Loucy (cell line): ENCODE data around the gene PIP5K1A.

Experiments
- H2AFZ ChIP-seq: fragments of 200-600 bp; sonication (generic); 2 replicates; pipeline ENCODE4 v1.6.0; 2016; ENCODE audit warnings: antibody characterized with exemption, mild to moderate bottlenecking, low read length, moderate library complexity
- H3F3A ChIP-seq: fragments of 200-600 bp; 2 replicates; pipeline ENCODE4 v1.6.0; 2016; ENCODE audit warnings: antibody characterized with exemption, low read depth, mild to moderate bottlenecking
- H3K27me3 ChIP-seq: fragments of 200-600 bp; sonication (generic); 2 replicates; pipeline ENCODE4 v1.6.1; 2014; ENCODE audit warnings: low read length, mild to moderate bottlenecking; ENCODE audit not compliant: insufficient read depth, poor library complexity, severe bottlenecking
- H3K36me3 ChIP-seq: fragments of 200-600 bp; sonication (generic); 2 replicates; pipeline ENCODE4 v1.6.1; 2016; ENCODE audit warnings: low read length; ENCODE audit not compliant: insufficient read depth
- H3K4me1 ChIP-seq: fragments of 200-600 bp; sonication (generic); 2 replicates; pipeline ENCODE4 v1.5.1; 2014; ENCODE audit warnings: low read length, mild to moderate bottlenecking; ENCODE audit not compliant: insufficient read depth, poor library complexity, severe bottlenecking
- H3K4me2 ChIP-seq: fragments of 200-600 bp; sonication (generic); 2 replicates; pipeline ENCODE4 v1.6.0; 2014; ENCODE audit warnings: antibody characterized with exemption, low read length, low read depth, mild to moderate bottlenecking; ENCODE audit not compliant: poor library complexity, severe bottlenecking
- H3K4me3 ChIP-seq: fragments of 200-600 bp; sonication (generic); 2 replicates; pipeline ENCODE4 v1.5.1; 2014; ENCODE audit warnings: low read length, mild to moderate bottlenecking, mixed read lengths; ENCODE audit not compliant: poor library complexity, severe bottlenecking
- H3K79me2 ChIP-seq: fragments of 200-600 bp; sonication (generic); 2 replicates; pipeline ENCODE4 v1.6.1; 2014; ENCODE audit warnings: low read length; ENCODE audit not compliant: insufficient read depth
- H3K9ac ChIP-seq: fragments of 200-600 bp; sonication (generic); 2 replicates; pipeline ENCODE4 v1.6.0; 2014; ENCODE audit warnings: mild to moderate bottlenecking, low read depth, low read length, moderate library complexity; ENCODE audit not compliant: poor library complexity, severe bottlenecking
- H3K9me2 ChIP-seq: fragments of 200-600 bp; sonication (generic); replicated peaks from 2 replicates; pipeline ENCODE4 v1.6.1; 2016; ENCODE audit warnings: low read depth, low read length, mixed read lengths
- H3K9me3 ChIP-seq: fragments of 200-600 bp; sonication (generic); 2 replicates; pipeline ENCODE4 v1.6.1; 2014; ENCODE audit warnings: mild to moderate bottlenecking, antibody characterized with exemption, low read length, low read depth; ENCODE audit not compliant: insufficient read depth
- H4K20me1 ChIP-seq: fragments of 200-600 bp; sonication (generic); 2 replicates; pipeline ENCODE4 v1.6.0; 2014; ENCODE audit warnings: antibody characterized with exemption, low read length, mild to moderate bottlenecking; ENCODE audit not compliant: insufficient read depth, poor library complexity, severe bottlenecking
- EZH2phosphoT487 ChIP-seq: fragments of 200-600 bp; IDR thresholded peaks from 2 replicates; pipeline ENCODE4 v1.6.1; 2018; ENCODE audit warnings: antibody characterized with exemption, mild to moderate bottlenecking, moderate library complexity, borderline replicate concordance
- TF ChIP-seq, protein P1 (sequence below): fragments of 200-600 bp; sonication (generic); conservative IDR thresholded peaks from 2 replicates; pipeline ENCODE4 v1.5.1; 2014; ENCODE audit warnings: mild to moderate bottlenecking, antibody characterized with exemption, low read length

PIP5K1A gene

DNA sequence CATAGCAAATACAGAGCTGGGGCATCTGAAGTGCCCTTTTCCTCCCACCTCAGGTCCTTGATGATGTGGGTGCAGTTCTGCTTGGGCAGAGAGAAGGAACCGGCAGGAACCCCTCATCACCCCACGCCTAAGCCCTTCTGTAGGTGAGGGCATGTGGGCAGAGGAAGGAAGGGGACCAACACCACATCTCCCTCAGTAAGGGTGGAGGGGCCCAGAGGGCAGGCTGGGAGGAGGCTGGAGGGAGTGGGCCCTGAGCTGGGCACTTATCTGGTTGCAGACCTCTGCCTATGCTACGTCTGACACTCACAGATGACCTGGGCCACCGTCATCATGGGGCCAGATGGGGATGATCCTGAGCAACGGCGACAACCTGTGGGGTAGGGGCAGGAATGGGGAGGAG lies 94.7 kb downstream of the PIP5K1A start:
- Histone ChIP-seq H3K9ac (no peak overlapping the region), H3K4me2 (no peak overlapping the region), H3K79me2 (0 out of 2 replicates have a peak, but pooled peaks cover 4% of the 10 kb centered on the region), H3F3A (no peaks in the 10 kb centered on the region), H3K36me3 (peaks cover 79% of the 10 kb centered on the region; the same call in 1 of the 2 replicates), H3K27me3 (no peaks in the 10 kb centered on the region), H3K9me3 (no peaks in the 10 kb centered on the region), H3K4me1 (no peaks in the 10 kb centered on the region), H2AFZ (no peak overlapping the region), H3K4me3 (no peak overlapping the region), H4K20me1 (peaks cover 2% of the 10 kb centered on the region), H3K9me2 (no peaks in the 10 kb centered on the region)
- no peak for TF ChIP-seq EZH2phosphoT487
- TF ChIP-seq, protein P1, sequence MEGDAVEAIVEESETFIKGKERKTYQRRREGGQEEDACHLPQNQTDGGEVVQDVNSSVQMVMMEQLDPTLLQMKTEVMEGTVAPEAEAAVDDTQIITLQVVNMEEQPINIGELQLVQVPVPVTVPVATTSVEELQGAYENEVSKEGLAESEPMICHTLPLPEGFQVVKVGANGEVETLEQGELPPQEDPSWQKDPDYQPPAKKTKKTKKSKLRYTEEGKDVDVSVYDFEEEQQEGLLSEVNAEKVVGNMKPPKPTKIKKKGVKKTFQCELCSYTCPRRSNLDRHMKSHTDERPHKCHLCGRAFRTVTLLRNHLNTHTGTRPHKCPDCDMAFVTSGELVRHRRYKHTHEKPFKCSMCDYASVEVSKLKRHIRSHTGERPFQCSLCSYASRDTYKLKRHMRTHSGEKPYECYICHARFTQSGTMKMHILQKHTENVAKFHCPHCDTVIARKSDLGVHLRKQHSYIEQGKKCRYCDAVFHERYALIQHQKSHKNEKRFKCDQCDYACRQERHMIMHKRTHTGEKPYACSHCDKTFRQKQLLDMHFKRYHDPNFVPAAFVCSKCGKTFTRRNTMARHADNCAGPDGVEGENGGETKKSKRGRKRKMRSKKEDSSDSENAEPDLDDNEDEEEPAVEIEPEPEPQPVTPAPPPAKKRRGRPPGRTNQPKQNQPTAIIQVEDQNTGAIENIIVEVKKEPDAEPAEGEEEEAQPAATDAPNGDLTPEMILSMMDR = no peak

DNA sequence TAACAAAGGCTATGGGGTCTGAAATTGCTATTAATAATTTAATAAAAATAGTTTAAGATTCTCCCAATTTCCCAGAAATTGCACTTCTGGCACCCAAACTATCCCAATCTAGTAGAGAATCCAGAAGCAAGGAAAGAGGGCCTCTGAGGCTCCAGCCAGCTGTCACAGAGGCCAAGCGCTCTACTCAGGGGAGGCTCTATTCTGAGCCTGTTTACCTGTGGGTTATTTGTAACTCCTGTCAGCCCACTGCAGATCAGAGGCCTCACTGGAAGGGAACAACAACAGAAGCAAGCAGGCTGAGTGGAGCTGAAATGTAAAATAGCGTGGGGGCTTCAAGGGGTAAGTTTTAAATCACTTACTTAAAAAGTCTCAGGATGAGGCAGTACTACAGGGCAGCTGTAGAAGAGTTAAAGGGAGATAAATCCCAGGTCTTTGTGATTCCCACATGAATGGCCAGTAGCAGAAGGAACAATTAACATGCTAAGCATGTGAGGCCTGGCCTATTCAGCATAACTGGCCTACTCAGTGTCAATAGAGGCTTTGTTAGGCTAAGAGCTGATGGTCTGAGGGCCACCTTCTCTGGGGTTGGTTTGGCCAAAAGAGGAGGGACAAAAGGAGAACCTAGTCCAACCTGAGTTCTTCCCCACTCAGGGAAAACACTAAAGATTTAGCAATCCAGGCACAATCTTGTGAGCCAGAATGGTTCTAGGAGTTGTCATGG lies 96.5 kb downstream of the PIP5K1A start:
- Histone ChIP-seq H3K36me3 (peaks cover 79% of the 10 kb centered on the region; the same call in 1 of the 2 replicates), H3K9ac (no peak overlapping the region), H3K4me2 (no peak overlapping the region), H3K27me3 (no peaks in the 10 kb centered on the region), H3K9me2 (no peaks in the 10 kb centered on the region), H4K20me1 (no peaks in the 10 kb centered on the region), H3K4me3 (no peak overlapping the region), H3K79me2 (no peaks in the 10 kb centered on the region), H3K4me1 (no peaks in the 10 kb centered on the region), H3K9me3 (no peaks in the 10 kb centered on the region), H3F3A (no peaks in the 10 kb centered on the region), H2AFZ (no peak overlapping the region)
- TF ChIP-seq, protein P1 = no peak
- TF ChIP-seq EZH2phosphoT487 = no peak
